HG03571 (cell line): ENCODE results near the gene ARRDC3.
"Not testable (repeated sequence)": the region's sequence is repeated elsewhere in the genome, so short reads cannot be mapped to it uniquely, and the experiment has no call there.

Source experiments
- ATAC-seq: cut with Tn5 transposase; IDR thresholded peaks from one replicate; pipeline ENCODE4 v1.9.1; 2021; ENCODE audit not compliant: unreplicated experiment

ARRDC3 gene

DNA sequence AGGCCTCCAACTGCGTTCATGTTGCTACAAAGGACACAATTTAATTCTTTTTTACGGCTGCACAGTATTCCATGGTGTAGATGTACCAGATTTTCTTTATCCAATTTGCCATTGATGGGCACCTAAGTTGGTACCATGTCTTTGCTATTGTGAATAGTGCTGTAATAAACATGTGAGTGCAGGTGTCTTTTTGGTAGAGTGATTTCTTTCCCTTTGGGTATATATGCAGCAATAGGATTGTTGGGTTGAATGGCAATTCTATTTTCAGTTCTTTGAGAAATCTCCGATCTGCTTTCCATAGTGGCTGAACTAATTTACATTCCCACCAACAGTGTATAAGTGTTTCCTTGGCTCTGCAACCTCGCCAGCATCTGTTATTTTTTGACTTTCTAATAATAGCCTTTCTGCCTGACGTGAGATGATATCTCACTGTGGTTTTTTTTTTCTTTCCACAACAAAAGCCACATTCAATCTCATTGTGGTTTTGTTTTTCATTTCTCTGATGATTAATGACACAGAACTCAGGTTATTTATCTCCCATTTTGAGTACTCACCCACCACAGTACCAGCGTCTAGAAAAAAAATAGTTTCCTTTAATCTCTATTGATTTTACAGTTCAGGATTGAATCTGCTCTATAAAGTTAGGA lies 21.9 kb downstream of the ARRDC3 start:
- ATAC-seq: no peak

DNA sequence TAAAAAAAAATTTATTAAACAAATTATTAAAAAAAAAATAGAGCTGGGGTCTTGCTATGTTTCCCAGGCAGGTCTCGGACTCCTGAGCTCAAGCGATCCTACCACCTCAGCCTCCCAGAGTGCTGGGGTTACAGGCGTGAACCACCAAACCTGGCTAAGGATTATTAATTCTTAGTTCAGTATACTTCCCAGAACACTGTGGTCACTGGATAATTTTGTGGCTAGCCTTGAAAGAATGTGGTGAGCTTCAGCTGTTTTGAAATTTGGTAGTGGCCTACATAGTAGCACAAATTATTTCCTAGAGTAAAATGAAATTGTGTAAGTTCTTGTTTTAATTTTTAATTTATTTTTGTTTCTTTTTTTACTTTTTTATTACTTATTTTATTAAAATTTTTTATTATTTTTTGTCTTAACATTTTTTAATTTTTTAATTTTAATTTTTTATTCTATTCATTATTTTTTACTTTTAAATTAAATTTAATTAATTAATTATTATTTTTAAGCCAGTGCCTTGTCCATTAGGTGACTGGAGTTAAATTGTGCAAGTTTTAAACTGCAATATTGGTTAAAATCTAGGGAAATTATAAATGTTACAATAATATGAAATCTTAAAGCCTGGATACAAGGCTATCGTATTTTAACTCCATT lies 23.0 kb downstream of the ARRDC3 start:
- ATAC-seq: no peak

DNA sequence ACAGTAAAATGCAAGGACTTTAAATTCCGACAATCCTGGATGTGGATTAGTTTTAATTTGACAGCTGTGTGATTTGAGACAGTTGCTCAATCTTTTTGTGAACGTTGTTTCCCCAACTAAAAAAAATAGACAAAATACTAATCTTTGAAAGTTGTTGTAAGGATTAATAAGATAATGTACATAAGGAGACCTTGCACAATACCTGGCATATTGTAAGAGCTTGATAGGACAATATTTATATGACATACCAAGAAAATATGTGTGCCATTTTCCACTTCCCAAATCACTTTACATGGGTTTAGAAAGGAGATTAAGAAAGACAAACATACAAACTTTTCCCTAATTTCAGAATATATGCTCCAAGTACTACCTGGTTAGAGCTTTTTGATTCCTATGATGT lies 25.3 kb downstream of the ARRDC3 start:
- no peak for ATAC-seq

DNA sequence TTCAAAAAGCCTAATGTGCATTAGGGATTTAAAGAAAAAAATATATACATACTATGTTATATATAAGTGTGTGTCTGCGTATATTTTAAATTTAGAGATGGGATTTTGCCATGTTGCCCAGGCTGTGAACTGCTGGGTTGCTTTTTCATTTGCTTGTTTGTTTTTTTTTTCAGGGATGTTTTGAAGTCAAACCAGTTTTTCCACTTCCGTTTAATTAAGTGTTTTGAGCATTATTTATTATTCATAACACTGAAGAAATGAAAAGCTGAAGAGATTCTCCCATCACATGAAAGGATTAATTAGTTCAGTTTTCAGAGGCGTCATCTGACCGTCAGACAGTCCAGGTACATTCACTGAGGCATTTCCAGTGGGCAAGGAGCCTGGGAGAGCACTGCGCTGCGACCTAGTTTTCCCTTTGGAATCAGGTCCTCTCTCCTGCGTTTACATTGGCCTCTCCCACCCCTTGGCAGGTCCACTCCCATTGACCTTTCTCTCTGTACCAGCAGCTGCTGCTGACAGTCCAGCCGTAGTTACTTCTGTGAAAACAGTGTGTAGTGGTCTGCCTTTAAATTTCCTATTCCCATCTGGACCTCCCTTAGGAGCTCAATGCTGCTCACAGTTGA lies 26.0 kb downstream of the ARRDC3 start:
- ATAC-seq: no peak

DNA sequence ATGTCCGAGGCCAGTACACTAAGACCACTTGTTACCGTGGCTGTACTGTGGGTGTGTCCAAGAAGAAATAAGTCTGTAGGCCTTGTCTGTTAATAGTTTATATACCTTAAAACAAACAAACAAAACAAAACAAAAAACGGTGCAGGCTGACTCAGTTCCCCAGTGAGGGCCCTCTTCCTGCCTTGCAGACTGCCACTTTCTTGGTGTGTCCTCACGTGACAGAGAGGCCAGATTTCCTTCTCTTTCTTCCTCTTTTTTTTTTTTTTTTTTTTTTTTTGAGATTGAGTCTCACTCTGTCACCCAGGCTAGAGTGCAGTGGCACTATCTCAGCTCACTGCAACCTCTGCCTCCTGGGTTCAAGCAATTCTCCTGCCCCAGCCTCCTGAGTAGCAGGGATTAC lies 28.2 kb downstream of the ARRDC3 start:
- not testable (repeated sequence) for ATAC-seq

DNA sequence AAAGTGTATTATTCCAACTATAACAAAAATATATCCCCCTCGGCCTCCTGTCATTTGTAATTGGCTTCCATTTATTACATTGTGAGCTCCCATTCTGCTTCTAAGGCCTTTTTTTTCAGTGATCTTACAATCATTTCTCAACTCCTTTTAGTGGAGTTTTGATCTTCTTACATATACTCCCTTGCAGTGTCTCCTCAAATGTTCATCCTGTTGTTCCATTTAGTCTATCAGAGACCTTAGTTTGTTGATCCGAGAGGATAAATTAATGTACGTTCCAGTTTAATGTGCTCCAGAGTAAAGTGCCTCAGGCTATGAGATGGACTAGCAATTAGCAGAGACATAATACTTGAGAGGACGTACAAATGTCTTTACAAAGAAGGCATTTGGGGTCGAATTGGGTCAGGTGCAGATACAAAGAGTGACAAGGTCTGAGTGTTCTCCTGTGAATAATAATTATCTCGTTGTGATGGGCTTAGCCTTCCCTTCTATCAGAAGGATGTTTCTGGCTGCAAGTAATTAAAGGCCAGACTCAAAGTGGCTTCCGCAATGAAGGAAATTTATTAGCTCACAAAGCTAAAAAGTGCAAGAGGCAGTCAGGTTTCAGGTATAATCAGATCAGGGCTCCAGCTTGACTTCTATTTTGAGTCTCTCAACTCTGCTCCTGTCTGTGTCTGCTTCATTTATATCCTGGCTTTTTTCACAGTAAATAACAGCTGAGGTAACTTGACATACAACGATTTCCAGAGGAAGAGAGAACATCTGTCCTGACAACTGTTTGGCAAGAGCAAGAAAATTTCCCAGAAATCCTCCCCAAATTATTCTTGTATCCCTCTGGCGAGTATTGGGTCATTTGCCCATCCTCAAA lies 30.1 kb downstream of the ARRDC3 start:
- no peak for ATAC-seq

DNA sequence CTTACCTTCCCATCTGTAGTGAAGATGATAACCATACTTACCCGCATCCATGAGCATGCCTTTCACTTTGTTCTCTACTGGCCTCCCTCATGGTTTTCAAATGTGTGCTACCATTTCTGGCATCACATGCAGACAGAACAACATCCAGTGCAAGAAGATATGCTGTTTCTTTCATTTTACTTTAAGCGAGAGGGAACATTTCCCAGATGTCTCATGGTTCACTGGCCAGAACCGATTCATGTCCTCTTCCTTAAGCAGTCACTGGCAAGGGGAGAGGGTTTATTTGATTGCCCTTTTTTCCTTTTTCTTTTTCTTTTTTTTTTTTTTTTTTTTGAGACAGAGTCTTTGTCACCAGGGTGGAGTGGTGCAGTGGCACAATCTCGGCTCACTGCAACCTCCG lies 37.7 kb downstream of the ARRDC3 start:
- no peak for ATAC-seq

DNA sequence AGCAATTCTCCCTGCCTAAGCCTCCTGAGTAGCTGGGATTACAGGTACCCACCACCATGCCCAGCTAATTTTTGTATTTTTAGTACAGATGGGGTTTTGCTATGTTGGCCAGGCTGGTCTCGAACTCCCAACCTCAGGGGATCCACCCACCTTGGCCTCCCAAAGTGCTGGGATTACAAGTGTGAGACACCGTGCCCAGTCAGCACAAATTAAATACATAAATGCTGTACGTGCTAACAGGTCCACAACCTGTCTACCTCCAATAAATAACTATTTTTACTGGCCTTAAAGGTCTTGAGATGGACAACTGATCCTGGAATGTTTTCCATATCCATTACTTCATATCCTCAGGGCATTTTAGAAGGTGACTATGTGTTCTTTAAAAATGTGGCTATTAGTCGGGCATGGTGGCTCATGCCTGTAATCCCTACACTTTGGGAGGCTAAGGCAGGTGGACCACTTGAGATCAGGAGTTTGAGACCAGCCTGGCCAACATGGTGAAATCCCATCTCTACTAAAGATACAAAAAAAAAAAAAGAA lies 38.4 kb downstream of the ARRDC3 start:
- not testable (repeated sequence) for ATAC-seq

DNA sequence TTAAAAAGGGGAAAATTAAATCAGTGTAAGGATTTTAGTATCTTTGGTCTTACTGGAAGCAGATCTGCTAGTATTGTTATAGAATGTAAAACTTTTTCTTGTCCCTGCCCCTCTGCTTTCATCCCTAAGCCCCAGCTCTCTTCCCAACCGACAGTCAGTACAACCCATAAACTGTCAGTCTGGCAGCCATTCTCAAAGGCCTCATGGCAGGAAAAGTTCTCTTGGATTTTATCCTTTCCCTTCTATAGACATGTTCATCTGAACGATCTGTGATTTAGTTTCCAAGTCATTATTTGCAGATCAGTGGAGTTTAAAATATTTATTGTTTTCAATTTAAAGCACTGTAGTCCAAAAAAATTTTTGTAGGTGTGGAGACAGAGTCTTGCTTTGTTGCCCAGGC lies 39.2 kb downstream of the ARRDC3 start:
- no peak for ATAC-seq

DNA sequence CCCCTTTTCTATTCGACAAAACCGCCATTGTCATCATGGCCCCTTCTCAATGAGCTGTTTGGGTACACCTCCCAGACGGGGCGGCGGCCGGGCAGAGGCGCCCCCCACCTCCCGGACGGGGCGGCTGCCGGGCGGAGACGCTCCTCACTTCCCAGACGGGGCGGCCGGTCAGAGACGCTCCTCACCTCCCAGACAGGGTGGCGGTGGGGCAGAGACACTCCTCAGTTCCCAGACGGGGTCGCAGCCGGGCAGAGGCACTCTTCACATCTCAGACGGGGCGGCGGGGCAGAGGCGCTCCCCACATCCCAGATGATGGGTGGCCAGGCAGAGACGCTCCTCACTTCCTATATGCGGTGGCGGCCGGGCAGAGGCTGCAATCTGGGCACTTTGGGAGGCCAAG lies 40.2 kb downstream of the ARRDC3 start:
- ATAC-seq: not testable (repeated sequence)

DNA sequence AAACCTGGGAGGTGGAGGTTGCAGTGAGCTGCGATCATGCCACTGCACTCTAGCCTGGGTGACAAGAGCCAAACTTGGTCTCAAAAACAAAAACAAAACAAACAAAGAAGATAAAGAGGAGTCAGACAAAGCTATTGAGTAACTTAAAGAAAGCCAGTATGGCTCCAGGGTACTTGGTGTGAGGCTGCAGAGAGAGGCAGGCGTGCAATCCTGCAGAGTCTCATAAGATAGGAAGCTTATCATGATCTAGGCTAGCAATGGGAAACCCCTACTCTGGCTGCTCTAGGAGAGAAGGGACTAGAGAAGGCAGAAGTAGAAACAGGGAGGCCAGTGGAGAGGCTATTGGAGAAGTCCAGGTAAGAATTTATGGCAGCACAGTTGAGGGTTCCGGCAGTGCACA lies 42.0 kb downstream of the ARRDC3 start:
- no peak for ATAC-seq

DNA sequence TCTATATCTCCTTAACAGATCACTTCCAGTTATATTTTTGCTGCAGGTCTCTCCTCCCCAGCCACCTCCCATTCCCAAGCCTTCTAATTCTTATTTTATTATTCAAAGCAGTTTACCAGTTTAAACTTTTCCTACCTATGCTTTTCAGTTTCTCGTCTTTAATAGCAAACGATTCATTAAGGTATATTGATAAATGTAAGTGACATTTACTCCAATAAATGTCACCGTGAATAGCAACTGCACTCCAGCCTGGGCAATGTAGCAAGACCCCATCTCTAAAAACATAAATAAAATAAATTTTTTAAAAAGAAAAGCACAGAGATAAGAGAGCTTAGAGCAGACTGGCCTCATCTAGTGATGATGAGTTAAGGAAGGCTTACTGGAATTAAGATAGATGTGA lies 42.6 kb downstream of the ARRDC3 start:
- ATAC-seq: no peak

GRCh38 chr5:91339063-91339705 lies 43.9 kb downstream of the ARRDC3 start:
- no peak for ATAC-seq

DNA sequence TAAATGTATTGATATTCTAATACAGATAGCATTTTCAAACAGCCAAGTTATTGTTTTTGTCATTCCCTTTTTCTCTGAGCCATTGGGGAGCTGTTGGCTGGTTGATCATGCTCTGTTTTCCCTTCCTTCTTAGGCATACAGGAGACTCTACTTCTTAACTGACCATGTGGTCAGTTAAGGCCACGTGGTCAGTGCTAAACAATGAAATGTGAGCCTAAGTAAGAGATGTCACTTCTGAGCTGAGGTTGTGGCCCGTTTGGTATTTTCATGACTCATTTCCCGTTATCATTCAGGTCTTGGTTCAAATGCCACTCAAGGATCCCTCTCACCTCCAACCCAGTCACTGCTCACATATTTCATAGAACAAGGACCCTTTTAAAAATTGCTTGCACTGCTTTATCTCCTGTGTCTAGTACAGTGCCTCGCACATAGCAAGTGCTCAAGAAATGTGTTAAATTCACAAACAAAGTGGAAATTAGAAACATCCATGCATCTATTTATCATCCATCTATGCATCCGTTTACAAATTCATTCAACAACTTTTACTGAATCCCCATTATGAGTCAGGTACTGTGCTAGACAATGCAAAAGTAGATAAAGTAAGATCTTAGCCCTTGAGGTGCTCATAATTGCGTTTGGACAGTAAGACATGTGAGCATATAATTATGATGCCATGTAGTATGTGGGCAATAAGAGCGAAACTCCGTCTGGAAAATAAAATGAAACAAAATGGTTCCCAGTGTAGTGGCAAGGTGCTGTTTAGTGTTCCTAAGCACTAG lies 50.7 kb downstream of the ARRDC3 start:
- no peak for ATAC-seq

- no peak for ATAC-seq
Observed at GRCh38 chr5:91331705-91332104, 51.4 kb downstream of the ARRDC3 start.

DNA sequence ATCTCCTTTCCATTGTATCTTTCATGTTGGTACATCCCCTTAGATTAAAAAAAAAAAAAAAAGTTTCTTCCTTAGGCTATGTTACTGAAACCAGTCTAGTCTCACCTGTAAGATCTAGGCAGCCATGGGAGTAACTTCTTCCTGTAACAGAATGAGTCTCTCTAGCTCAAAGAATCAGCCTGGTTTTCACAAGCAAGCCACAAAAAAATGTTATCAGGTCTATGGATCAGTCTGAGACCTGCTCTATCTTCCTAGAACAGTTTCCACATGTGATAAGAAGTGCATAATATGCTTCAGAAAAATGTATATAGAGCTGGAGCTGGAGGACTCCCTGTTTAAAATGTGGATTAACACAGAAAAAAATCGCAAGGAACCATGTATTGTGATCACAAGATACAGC lies 53.8 kb downstream of the ARRDC3 start:
- ATAC-seq: no peak

GRCh38 chr5:91328743-91329142 lies 54.4 kb downstream of the ARRDC3 start:
- ATAC-seq: no peak

GRCh38 chr5:91322981-91323380 lies 60.1 kb downstream of the ARRDC3 start:
- ATAC-seq: not testable (repeated sequence)

DNA sequence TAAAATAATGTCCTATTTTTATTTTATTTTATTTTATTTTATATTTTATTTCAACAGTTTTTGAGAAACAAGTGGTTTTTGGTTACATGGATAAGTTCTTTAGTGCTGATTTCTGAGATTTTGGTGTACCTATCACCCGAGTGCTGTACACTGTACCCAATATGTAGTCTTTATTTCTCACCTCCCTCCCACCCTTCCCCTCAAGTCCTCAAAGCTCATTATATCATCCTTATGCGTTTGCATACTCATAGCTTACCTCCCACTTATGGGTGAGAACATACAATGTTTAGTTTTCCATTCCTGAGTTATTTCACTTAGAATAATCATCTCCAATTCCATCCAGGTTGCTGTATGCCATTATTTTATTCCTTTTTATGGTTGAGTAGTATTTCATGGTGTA lies 63.5 kb downstream of the ARRDC3 start:
- ATAC-seq: no peak

- no peak for ATAC-seq
Observed at GRCh38 chr5:91318724-91319123, 64.4 kb downstream of the ARRDC3 start.
